Activated CD4-positive, CD25-positive, alpha-beta regulatory T cell treated with anti-CD3 and anti-CD28 coated beads, Interleukin-2, amount 50 U/mL, for 24 hours (primary cell): ENCODE data around the gene MEGF6.

Source experiments
- ATAC-seq, 2 donors: fragments of 150-1000 bp; cut with Tn5 transposase; one replicate each; pipeline ENCODE4 v1.10.0; 2021; ENCODE audit warnings: mild to moderate bottlenecking in 1 of 2, moderate library complexity in 1 of 2

The MEGF6 gene, protein sequence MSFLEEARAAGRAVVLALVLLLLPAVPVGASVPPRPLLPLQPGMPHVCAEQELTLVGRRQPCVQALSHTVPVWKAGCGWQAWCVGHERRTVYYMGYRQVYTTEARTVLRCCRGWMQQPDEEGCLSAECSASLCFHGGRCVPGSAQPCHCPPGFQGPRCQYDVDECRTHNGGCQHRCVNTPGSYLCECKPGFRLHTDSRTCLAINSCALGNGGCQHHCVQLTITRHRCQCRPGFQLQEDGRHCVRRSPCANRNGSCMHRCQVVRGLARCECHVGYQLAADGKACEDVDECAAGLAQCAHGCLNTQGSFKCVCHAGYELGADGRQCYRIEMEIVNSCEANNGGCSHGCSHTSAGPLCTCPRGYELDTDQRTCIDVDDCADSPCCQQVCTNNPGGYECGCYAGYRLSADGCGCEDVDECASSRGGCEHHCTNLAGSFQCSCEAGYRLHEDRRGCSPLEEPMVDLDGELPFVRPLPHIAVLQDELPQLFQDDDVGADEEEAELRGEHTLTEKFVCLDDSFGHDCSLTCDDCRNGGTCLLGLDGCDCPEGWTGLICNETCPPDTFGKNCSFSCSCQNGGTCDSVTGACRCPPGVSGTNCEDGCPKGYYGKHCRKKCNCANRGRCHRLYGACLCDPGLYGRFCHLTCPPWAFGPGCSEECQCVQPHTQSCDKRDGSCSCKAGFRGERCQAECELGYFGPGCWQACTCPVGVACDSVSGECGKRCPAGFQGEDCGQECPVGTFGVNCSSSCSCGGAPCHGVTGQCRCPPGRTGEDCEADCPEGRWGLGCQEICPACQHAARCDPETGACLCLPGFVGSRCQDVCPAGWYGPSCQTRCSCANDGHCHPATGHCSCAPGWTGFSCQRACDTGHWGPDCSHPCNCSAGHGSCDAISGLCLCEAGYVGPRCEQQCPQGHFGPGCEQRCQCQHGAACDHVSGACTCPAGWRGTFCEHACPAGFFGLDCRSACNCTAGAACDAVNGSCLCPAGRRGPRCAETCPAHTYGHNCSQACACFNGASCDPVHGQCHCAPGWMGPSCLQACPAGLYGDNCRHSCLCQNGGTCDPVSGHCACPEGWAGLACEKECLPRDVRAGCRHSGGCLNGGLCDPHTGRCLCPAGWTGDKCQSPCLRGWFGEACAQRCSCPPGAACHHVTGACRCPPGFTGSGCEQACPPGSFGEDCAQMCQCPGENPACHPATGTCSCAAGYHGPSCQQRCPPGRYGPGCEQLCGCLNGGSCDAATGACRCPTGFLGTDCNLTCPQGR (N-terminal part only)

GRCh38 chr1:3611170-3612019 is at the start of gene MEGF6:
Gene MEGF6 (minus strand): TSS chr1:3611508. CDS start chr1:3611268, 240 bp downstream.
- ATAC-seq, result peak; percentile 58 to 62

GRCh38 chr1:3660704-3661103 is 49.4 kb upstream of the MEGF6 start:
- peak; percentile 49 to 73 for ATAC-seq

- ATAC-seq, result no peak
Observed at GRCh38 chr1:3659093-3659492, 47.8 kb upstream of the MEGF6 start.

- no peak for ATAC-seq
Observed at GRCh38 chr1:3658231-3658615, 46.9 kb upstream of the MEGF6 start.

GRCh38 chr1:3657578-3658230 is 46.4 kb upstream of the MEGF6 start:
- no peak for ATAC-seq

DNA sequence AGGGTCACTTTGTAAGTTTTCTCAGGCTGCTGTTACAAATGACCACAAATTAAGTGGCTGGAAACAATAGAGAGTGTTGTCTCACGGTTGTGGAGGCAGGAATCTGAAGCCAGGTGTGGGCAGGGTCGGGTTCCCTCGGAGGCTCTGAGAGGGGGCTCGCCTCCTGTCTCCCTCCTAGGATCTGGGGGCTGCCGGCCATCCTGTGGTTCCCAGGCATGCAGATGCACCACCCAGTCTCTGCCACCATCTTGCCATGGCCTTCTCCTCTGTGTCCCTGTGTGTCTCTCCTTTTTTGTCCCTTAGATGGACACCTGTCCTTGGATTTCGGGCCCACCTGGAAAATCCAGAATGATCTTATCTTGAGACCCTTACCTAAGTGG is 45.8 kb upstream of the MEGF6 start:
- ATAC-seq, result no peak

DNA sequence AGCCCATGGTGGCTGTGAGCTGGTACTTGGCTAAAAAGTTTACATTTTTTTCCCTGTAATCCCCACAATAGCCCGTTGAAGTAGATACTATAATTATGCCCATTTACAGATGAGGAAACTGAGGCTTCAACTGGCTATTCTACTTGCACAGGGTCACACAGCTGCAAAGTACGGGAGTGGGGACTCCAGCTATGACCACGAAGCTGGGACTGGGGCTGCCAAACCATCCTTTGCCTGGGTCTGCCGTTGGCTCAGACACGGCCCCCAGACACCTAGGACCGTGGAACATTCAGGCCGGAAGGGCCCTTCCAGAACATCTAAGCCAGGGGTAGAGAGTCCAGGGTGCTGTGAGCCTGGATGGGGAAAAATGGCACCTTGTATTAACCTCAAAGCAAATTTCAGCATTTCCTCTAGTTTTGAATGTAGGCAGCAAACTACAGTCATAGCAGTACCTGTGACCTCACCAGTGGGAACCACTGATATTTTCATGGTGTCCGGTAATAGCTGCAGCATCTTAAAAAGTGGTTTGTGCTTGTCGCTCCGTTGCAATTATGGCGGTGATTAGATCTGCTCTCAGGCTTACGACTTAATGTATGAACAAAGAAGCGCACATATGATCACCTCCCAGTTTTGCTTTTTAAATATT is 45.3 kb upstream of the MEGF6 start:
- ATAC-seq, result peak; percentile 71 to 72

- ATAC-seq, result no peak
Observed at GRCh38 chr1:3654549-3655281, 43.4 kb upstream of the MEGF6 start.

DNA sequence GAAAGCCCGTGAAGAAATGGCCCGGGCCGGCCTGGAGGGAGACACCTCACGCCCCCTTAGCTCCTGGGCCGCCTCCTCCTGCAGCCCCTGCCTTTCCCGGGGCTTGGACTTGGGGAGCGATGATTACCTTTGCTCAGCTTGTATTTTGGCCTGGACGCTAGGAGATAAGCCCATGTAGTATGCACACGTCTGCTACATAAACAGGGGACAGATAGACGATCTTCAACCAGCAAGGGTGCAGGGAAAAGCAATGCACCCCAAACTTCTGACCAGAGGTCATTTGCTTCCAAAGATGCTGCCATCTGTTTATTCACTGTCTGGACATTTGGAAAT is 41.9 kb upstream of the MEGF6 start:
- no peak for ATAC-seq

DNA sequence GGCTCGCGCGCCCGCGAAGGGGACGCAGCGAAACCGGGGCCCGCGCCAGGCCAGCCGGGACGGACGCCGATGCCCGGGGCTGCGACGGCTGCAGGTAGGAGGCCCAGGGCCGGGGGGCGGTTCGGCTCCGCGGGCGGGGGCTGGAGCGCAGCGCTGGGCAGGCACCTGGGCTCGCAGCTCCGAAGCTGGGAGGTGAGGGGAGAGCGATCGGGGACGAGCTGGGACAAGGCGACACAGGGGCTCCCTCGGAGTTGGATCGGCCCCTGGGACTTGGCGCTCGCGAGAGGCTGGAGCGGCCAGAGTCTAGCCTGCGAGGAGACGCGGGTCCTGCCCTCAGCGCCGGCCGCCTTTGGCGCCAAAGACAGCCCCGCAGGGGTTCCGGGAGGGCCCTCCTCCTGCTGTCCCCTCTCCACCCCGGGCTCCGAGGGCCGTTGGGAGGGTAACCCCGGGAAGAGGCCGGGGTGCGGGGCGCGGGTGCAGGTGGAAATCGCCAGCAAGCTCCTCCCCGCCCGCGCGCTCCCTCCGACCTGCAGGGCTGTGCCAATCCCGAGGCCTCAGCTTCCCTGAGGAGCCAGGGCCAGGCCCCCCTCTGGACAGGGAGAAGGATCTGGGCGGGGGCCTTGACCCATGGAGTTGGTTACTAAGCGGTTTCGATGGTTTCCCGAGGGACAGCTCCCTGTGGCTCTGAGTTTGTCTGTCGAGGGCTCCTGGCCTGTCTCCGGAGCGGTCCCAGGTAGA is 41.4 kb upstream of the MEGF6 start:
- no peak for ATAC-seq

- ATAC-seq, result no peak
Observed at GRCh38 chr1:3651930-3652547, 40.7 kb upstream of the MEGF6 start, which contains the start of gene TP73. Gene TP73 (plus strand): TSS chr1:3652516. CDS start chr1:3682366, 29,850 bp downstream.

DNA sequence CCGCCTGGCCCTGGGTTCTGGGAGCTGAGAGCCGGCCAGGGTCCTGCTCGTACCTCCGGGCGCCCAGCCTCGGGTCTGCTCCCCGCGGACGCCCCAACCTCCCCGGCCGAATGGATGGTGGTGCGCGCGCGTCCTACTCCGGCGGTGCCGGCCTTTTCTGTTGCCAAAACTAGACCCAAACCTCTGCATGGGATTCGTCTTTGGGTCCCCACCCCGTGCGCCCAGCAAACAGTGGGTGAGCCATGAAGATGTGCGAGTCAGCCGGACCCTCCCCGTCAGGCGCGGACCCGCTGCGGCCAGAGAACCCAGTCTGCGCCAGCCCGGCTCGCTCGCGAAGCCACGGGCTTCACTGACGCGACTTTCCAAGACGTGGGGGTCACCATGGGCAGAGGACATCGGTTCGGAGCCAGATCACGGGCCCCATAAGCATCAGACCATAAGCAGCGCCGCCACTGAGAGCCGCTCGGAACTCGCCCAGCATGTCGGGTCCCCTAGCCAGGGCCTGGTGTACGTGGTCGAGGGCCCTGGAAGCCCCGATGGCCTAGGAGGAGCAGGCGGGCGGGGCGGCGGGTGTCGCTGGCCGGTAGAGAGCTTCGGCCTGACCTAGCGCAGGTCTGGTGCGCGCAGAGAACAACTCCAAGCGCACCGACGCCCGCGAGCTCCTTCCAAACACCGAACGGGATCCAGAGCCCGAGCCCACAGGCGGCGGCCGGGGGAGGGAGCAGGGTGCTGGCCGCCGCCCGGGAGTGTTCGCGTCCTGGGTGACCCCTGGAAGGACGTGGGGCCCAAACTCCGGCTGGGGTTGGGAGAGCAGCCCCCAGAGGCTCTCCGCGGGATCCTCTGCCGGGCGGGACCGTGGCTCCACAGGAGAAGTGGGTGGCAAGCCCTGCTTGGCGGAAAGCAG is 40.0 kb upstream of the MEGF6 start:
- no peak for ATAC-seq

GRCh38 chr1:3650248-3651025 is 39.1 kb upstream of the MEGF6 start:
- no peak for ATAC-seq

- ATAC-seq, result peak; percentile 99
Observed at GRCh38 chr1:3649342-3650247, 38.3 kb upstream of the MEGF6 start, which contains the start of gene WRAP73. Gene WRAP73 (minus strand): TSS chr1:3650103. CDS start chr1:3649999, 104 bp downstream.

- ATAC-seq, result no peak
Observed at GRCh38 chr1:3646596-3646995, 35.3 kb upstream of the MEGF6 start.
